IPS DF 4.7 (cell line): ENCODE results near the gene SUGCT.
"Not testable (repeated sequence)": the region's sequence is repeated elsewhere in the genome, so short reads cannot be mapped to it uniquely, and the experiment has no call there.

ENCODE experiments used
- DNase-seq: peaks from one replicate; pipeline ENCODE4 v3.0.0-alpha.2; 2013; ENCODE audit warnings: low spot score; ENCODE audit errors: extremely low read depth

SUGCT gene

GRCh38 chr7:40244226-40244625 lies 109.4 kb downstream of the SUGCT start:
- no peak for DNase-seq

GRCh38 chr7:40248681-40249080 lies 113.9 kb downstream of the SUGCT start:
- DNase-seq: no peak

GRCh38 chr7:40253444-40253843 lies 118.6 kb downstream of the SUGCT start:
- not testable (repeated sequence) for DNase-seq

GRCh38 chr7:40263752-40264390 lies 129.1 kb downstream of the SUGCT start:
- no peak for DNase-seq

GRCh38 chr7:40267583-40267982 lies 132.8 kb downstream of the SUGCT start:
- DNase-seq: no peak

GRCh38 chr7:40268810-40269209 lies 134.0 kb downstream of the SUGCT start:
- not testable (repeated sequence) for DNase-seq

GRCh38 chr7:40276061-40276460 lies 141.3 kb downstream of the SUGCT start:
- no peak for DNase-seq

GRCh38 chr7:40279991-40280390 lies 145.2 kb downstream of the SUGCT start:
- no peak for DNase-seq

- no peak for DNase-seq
Measured at GRCh38 chr7:40282858-40283257, 148.1 kb downstream of the SUGCT start.

- DNase-seq: no peak
Measured at GRCh38 chr7:40283391-40283790, 148.6 kb downstream of the SUGCT start.

- no peak for DNase-seq
Measured at GRCh38 chr7:40288827-40289226, 154.0 kb downstream of the SUGCT start.

- DNase-seq: no peak
Measured at GRCh38 chr7:40297741-40298311, 163.0 kb downstream of the SUGCT start.

GRCh38 chr7:40298421-40298820 lies 163.6 kb downstream of the SUGCT start:
- no peak for DNase-seq

- peak; percentile 11 for DNase-seq
Measured at GRCh38 chr7:40299097-40299496, 164.3 kb downstream of the SUGCT start.

- no peak for DNase-seq
Measured at GRCh38 chr7:40300146-40300670, 165.4 kb downstream of the SUGCT start.

- no peak for DNase-seq
Measured at GRCh38 chr7:40301486-40302068, 166.8 kb downstream of the SUGCT start.

GRCh38 chr7:40303996-40304395 lies 169.2 kb downstream of the SUGCT start:
- DNase-seq: no peak

GRCh38 chr7:40305229-40305628 lies 170.4 kb downstream of the SUGCT start:
- no peak for DNase-seq

- DNase-seq: no peak
Measured at GRCh38 chr7:40306025-40306424, 171.2 kb downstream of the SUGCT start.

GRCh38 chr7:40306596-40306995 lies 171.8 kb downstream of the SUGCT start:
- DNase-seq: no peak

- DNase-seq: no peak
Measured at GRCh38 chr7:40310258-40310657, 175.5 kb downstream of the SUGCT start.

GRCh38 chr7:40311307-40311706 lies 176.5 kb downstream of the SUGCT start:
- no peak for DNase-seq

- no peak for DNase-seq
Measured at GRCh38 chr7:40315277-40315676, 180.5 kb downstream of the SUGCT start.
